ENCODE measurements around the gene PURA.

PURA gene
- long read RNA-seq, donor 1, full-length matches to known transcripts, result 32 of 32 reads
- long read RNA-seq, donor 1, partial matches to known transcripts, result 0 of 32 reads
- long read RNA-seq, donor 1, other reads (novel, unspliced or antisense), result 0 of 32 reads
- long read RNA-seq, donor 2, full-length matches to known transcripts, result 19 of 19 reads
- long read RNA-seq, donor 2, partial matches to known transcripts, result 0 of 19 reads
- long read RNA-seq, donor 2, other reads (novel, unspliced or antisense), result 0 of 19 reads
- long read RNA-seq, donor 3, full-length matches to known transcripts, result 31 of 31 reads
- long read RNA-seq, donor 3, partial matches to known transcripts, result 0 of 31 reads
- long read RNA-seq, donor 3, other reads (novel, unspliced or antisense), result 0 of 31 reads
- long read RNA-seq, donor 4, full-length matches to known transcripts, result 41 of 41 reads
- long read RNA-seq, donor 4, partial matches to known transcripts, result 0 of 41 reads
- long read RNA-seq, donor 4, other reads (novel, unspliced or antisense), result 0 of 41 reads
- long read RNA-seq, donor 5, full-length matches to known transcripts, result 28 of 28 reads
- long read RNA-seq, donor 5, partial matches to known transcripts, result 0 of 28 reads
- long read RNA-seq, donor 5, other reads (novel, unspliced or antisense), result 0 of 28 reads
- long read RNA-seq, donor 6, full-length matches to known transcripts, result 45 of 45 reads
- long read RNA-seq, donor 6, partial matches to known transcripts, result 0 of 45 reads
- long read RNA-seq, donor 6, other reads (novel, unspliced or antisense), result 0 of 45 reads
- long read RNA-seq, donor 7, full-length matches to known transcripts, result 50 of 50 reads
- long read RNA-seq, donor 7, partial matches to known transcripts, result 0 of 50 reads
- long read RNA-seq, donor 7, other reads (novel, unspliced or antisense), result 0 of 50 reads
- long read RNA-seq, donor 8, full-length matches to known transcripts, result 36 of 36 reads
- long read RNA-seq, donor 8, partial matches to known transcripts, result 0 of 36 reads
- long read RNA-seq, donor 8, other reads (novel, unspliced or antisense), result 0 of 36 reads

DNA sequence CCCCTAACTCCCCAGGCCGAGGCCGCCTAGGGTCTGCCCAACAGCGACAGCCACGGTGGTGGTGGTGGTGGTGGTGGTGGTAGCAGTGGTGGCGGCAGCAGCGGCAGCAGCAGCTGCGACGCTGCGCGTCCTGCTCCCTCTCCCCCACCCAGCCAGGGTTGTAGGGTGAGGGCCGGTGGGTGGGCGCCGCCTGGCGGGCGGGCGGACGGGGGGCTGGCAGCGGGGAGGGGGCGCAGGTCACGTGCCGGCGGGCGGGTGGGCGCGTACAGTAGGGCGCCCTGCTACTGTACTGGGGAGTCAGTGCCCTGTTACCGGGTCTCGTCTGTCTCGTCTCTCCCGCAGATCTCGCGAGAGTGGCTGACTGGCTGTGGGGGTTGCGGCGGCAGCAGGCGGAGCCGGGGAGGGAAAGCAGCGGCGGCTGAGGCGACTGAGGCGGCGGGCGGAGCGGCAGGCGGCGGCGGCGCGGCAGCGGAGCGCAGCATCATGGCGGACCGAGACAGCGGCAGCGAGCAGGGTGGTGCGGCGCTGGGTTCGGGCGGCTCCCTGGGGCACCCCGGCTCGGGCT, at the start of gene PURA:
Gene PURA (plus strand): TSS at position 411 of the 565 bp plus-strand sequence. CDS start 73 bp downstream, at position 484.
- DNase-seq, result peak; percentile 71

DNA sequence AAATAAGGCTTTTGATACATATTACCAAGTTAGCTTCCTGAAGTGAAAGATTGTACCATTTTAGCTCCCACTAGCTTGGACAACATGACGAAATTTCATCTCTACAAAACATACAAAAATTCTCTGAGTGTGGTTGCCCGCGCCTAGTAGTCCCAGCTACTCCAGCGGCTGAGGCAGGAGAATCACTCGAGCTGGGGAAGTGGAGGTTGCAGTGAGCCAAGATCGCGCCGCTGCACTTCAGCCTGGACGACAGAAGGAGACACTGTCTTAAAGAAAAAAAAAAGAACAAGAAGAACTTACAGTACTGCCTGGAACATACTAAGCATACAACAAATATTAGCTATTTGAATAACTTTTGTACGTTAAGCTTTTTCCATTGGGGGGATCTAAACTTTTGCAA, 41.1 kb upstream of the PURA start:
- no peak for DNase-seq

DNA sequence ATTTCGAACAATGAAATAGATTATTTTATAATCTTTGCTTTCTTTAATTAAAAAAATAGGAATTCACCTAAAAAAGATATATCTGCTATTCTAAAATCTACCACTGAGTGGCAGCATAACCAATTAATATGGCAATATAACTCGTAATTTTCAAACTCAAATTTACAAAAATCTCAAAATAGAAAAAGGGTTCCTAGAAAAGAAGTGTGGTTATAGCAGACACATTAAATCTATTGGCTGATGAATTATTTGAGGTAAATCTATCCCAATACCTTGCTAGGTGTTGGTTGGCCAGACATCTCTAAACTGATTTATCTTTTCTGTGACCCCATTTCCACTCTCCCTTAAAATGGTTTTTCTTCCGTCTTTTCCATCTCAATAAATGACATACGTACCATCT, 40.6 kb upstream of the PURA start:
- DNase-seq, result no peak

DNA sequence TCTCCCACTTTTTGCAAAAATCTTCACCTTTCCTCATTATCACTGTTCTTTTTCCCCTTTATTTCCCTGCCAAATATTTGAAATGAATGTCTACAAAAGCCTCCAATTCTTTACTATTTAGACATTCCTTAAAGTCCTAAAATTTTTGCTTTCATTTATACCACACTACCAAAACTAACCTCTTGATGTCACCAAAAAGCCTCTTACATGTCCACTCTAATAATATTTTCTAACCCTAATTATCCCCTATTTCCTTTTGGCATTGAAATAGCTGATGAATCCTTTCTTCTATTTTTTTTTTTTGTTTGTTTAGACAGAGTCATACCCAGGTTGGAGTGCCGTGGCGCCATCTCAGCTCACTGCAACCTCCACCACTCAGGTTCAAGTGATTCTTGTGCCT, 38.5 kb upstream of the PURA start:
- DNase-seq, result no peak

DNA sequence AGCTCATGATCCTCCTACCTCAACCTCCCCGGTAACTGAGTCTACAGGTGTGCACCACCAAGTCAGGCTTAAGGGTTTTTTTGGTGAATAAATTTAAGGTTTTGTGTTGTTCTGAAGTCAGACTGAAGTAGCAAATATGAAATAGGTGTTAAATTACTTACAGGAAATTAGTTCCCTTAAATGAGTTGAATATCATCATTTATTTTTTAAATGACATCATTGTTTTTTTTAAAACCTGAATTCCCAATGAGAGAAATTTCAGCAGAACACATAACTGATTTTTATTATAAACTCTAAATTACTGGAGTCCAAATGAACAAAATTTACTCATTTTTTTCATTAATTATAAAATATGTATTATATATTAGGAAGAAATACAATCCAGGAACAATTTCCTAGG, 37.8 kb upstream of the PURA start:
- no peak for DNase-seq

DNA sequence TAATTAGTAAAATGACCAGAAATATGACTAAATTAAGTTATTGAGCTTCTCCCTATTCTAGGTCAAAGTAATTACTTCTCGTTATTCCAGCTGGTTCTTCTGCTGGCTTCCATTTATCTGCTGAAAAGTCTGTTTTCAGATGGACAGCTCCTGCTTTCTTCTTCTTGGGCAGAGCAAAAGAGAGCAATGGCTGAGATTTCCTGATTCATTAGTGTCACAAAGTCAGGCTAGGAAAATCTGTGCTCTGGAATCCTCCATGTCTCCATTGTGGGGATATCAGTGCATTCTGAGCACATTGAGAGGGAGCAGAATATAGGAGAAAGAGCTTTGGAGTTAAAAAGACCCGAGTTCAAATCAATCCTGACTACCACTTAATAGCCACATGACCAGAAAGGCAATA, 37.1 kb upstream of the PURA start:
- DNase-seq, result no peak

DNA sequence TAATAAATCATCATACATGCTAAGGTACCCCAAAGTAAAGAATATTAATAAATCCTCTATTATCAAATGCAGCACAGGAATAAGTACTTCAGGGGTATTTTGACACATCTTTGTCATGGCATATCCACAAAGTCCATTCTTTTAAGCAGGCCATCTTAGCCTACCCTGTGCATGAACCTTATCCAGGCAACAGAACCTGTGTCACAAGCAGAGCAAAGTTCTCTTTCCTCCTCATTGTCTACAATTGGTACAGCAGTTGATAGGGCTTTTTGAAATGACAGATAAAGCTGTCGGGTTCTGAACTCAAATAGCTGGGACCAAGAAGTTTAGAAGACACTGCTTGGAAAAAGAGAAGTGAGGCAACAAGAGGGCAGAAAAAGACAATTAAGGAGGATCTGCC, 30.8 kb upstream of the PURA start:
- DNase-seq, result no peak

DNA sequence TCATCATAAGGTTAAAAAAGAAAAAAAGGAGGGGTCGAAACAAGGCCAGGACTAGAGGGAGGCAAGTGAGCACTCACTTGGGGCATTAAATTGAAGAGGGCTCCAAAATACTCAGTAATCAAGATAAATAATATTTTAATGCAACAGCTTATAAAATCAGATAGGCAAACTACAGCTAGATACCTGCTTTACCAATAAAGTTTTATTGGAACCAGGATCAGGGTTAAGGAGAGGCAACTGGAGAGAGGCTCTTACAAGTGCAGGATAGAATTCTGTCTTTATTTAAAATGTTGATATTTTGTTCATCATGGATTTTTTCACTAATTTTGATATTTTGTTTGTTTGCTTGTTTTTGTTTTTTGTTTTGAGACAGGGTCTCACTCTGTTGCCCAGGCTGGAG, 30.3 kb upstream of the PURA start:
- DNase-seq, result no peak

DNA sequence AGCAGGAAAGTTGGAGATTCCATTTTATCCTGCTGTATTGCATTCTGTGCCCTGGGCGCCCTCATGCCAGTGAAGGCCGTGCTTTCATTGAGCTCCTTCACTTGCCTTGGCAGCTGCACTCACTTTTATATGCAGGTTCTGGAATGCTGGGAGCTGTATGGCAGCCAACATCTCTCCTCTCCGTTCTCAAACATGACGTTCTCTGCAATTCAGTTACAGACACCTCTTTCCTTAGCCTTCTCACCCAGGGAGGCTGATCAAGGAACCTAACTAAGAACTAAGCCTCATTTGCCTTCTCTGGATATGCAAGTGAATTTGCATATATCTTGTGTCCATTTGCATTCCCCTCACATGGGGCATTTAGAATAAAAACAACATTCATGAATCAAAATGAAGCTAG, 29.4 kb upstream of the PURA start:
- no peak for DNase-seq

DNA sequence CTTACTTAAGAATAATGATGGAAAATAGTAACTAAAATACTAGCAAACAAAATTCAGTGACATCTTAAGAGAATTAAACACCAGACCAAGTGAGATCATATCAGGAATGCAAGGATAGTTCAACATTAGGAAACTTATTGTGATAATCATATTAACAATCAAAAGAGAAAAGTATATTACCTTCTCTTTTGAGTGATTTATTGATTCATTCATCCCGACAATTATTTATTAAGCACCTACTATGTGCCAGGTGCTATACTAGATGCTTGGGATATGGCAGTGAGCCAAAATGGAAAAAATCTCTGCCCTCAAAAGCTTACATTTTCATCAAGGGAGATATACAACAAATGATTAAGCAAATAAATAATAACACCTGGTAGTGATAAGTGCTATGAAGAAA, 23.7 kb upstream of the PURA start:
- no peak for DNase-seq

DNA sequence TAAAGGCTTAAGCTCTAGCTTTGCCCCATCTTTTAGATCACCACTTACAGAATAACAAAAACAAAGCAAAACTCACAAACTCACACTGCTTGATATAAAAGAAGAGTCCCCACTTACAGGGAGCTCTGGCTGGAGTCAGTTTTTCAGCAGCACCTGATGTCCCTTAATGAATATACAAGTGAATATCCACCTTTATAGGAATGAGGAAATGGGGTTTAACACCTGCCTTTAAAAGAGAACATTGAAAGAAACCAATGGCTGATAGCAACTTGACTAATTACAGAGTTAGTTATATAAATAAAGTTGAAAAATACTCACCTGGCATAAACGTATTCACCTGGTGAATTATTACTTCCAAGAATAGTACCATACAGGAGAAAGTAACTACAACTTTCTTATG, 20.7 kb upstream of the PURA start:
- DNase-seq, result no peak

DNA sequence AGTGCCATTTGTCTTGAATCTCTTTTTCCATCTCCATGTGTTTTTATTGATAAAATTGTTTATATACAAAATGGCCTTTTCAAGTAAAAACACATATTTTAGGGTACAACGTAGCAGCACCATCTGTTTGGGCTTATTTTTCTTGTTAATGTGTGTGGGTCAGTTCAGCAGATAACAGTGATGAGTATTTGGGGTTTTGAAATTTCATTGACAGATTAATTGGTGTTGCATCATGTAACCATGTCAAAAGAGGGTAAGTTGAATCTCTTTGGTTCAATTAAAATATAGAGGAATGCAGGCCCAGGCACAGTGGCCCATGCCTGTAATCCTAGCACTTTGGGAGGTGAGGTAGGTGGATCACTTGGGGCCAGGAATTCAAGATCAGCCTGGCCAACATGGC, 20.0 kb upstream of the PURA start:
- no peak for DNase-seq

DNA sequence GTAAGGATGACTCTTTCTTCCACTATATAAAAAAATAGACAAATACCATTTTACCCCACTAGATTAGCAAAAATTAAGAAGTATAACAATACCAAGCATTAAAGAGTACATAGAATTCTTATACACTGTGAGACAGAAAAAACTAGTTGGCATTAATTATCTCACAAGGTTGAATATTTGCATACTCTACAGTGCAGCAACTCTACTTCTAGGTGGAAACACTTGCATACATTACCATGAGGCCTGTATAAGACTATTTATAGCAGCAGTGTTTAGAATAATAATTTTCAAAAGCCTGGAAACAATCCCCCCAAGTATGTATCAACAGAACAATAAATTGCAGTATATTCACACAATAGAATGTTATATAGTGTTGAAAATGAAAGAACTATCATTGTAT, 19.0 kb upstream of the PURA start:
- no peak for DNase-seq

DNA sequence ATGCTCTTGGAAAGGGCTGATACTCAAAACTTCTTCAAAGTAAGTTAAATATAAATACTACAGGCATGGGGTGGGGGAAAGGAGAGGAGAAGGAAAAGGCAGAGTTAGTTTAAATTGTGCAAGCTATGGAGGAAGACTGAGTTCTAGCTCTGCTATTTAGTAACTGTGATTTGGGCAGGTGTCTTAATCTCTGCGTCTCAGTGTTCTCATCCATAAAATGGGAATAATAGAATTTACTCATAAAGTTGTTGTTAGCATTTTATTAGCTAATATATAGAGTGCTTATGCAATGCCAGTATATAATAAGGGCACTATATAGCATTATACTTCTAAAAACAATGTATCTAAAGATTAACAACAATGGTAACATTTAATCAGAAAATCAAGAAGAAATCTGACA, 12.7 kb upstream of the PURA start:
- no peak for DNase-seq

DNA sequence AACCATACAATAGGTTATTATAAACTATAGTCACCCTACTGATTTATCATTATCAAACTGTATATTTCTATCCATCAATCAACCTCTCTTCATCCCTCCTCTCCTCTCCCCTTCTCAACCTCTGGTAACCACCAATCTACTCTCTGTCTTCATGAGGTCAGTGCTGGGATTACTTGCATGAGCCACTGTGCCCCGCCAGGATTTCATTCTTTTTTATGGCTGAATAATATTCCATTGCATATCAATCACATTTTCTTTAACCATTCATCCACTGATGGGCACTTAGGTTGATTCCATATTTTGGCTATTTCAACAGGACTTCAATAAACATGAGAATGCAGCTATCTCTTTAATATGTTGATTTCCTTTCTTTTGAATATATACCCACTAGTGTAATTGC, 10.8 kb upstream of the PURA start:
- no peak for DNase-seq

DNA sequence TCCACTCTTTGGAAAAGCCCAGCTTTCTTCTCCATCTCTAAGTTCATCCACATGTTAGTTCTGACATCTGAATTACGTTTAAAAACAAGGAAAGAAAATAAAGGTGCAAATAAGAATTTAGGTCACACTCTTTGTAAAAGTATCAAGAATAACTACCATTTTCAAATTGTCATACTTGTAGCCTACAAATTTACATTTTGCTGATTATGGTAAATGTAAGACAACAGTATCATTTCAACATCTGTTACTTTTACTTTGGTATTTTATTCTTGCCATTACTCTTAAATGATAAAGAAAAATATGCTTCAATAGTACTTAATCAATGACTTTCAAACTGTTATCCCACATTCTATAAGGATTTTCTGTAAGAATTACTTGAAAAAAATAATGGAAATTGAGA, 9.8 kb upstream of the PURA start:
- DNase-seq, result no peak

DNA sequence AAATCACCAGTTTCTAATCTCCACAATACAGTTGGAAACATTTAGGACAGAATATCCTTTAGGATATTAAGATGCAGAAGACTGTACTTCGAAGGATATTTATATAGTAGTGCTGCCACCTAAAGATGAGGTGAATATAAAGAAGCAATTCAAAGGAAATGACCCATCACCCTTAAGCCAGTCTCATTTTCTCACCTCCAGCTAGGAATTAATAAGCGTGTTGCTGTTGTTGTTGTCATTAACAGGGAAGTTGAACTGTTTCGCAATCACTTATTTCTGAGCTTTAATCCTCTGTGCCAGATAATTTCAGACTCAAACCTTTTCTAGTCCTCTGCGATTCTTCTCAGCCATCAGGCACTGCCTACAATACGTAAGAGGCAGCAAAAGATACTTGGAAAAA, 7.8 kb upstream of the PURA start:
- no peak for DNase-seq

DNA sequence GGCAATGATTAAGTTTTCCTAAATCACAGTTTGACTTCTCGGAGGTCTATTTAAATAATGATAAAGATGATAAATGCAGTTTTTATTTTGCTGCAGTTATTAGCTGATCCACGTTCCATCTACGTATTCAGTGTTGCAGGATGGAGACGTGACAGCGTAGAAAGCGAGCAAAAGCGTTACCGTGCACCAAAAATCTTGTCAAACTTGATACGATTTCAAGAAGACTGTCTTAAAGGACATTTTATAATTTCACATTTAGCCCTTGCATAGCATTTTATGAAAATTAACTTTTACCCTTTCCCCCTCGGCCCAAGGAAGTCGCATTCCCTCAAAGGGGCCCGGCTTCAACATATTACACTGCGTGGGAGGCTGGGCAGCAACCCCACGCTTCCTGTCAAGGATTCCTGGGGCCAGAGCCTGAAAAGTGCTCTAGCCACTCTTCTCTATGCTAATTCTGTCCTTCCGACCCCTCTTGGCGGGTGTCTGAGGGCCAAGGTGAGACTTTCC, 7.1 kb upstream of the PURA start:
- no peak for DNase-seq

DNA sequence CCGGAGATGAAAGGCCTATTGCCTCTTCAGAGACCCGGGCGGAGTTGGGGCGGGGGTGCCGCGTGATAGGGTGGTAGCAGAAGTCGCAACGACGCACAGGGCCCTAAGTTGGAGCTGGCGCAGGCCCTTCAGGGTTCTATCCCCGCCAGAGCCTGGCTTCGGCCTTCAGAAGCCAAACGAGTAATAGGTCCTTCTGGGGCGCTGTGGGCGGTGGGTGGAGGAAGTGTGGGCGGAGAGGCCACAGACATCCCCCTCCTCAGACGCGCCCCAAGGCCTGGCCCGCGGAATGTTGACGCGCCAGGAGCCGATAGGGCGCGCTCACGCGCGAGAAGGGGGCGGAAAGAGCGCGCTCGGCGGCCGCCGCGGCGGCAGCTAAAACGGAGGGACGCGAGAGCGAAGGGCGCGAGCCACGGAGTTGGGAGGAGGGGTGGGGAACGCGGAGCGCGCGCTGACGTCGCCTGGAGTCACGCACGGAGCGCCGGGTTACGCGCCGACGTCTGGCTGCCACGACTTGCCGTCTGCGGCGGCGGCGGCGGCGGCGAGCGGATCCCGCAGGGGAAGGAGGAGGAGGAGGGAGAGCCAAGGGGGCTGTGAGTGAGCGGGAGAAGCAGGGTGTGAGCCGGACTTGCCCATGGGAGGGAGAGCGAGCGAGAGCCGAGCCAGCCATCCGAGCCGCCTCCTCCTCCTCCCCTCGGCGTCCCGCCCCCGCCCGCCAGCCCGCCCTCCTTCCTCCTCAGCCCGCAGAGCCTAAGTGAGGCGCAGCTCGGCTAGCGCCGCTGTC, 6.4 kb upstream of the PURA start:
- DNase-seq, result peak; percentile 99

DNA sequence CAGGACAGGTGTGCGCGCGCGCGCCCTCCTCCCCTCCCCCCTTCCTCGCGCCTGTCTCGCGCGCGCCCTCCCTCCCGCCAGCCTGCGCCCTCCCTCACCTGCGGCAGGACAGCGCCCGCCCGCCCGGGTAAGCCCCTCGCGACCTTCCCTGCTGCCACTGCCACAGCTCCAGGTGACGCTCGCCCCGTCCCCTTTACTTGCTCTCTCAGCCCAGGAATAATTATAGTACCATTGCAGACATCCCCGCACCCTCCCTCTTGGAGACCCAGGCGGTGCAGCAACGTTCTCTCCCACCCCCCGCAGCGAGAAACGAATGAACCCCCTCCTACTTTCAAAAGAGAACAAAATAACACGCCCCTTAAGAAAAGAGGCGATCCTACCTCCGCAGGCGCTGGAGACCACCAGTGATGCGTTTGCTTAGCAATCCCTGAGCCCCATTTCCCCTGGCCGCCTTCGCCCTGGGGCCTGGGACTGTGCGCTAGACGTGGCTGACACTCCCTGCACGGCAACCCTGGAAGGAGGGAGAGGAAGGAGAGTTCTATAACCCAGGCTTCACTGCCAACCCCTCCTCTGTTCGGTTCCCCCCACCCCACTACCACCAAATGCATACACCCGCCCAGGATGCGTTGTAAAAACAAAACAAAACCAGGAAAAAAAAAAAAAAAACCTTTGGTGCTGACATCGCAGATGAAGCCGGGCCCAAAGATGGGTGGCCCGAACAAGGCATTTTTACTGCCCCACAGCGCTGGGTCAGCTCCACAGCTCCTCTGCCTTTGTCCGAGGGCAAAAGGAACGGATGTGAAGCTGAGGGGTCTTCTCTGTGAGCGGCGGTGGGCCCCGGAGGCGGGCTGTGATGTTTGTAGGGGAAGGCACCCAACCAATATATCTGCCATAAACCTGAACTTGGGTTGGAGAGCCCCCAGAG, 5.6 kb upstream of the PURA start:
- peak; percentile 72 for DNase-seq
